Neural cell (in vitro differentiated cells): ENCODE measurements around the gene TPGS1.

Experiments
- EP300 ChIP-seq: fragments of 450-650 bp; conservative IDR thresholded peaks from 2 replicates; pipeline ENCODE4 v1.6.1; 2014; ENCODE audit warnings: antibody characterized with exemption, mild to moderate bottlenecking, moderate library complexity; ENCODE audit not compliant: poor library complexity, severe bottlenecking
- EZH2 ChIP-seq: fragments of 200-600, 300-800 bp; shearing (Covaris generic), sonication (generic); IDR thresholded peaks from 2 replicates; pipeline ENCODE4 v1.6.1; 2014; ENCODE audit warnings: antibody characterized with exemption, low read length, borderline replicate concordance, mild to moderate bottlenecking; ENCODE audit not compliant: insufficient read depth, poor library complexity, severe bottlenecking
- POLR2AphosphoS5 ChIP-seq: IDR thresholded peaks from 2 replicates; pipeline ENCODE4 v1.6.1; 2012
- RAD21 ChIP-seq: fragments of 450-650 bp; conservative IDR thresholded peaks from 2 replicates; pipeline ENCODE4 v1.6.1; 2014; ENCODE audit warnings: antibody characterized with exemption, mild to moderate bottlenecking, moderate library complexity
- REST ChIP-seq: IDR thresholded peaks from 2 replicates; pipeline ENCODE4 v1.6.1; 2012; ENCODE audit warnings: borderline replicate concordance
- TF ChIP-seq, protein P1 (sequence below): fragments of 450-650 bp; IDR thresholded peaks from 2 replicates; pipeline ENCODE4 v1.5.1; 2014; ENCODE audit warnings: antibody characterized with exemption, mild to moderate bottlenecking, moderate library complexity; ENCODE audit not compliant: poor library complexity, severe bottlenecking

GRCh38 chr19:495081-495401 lies 12.3 kb upstream of the TPGS1 start:
- TF ChIP-seq, protein P1, sequence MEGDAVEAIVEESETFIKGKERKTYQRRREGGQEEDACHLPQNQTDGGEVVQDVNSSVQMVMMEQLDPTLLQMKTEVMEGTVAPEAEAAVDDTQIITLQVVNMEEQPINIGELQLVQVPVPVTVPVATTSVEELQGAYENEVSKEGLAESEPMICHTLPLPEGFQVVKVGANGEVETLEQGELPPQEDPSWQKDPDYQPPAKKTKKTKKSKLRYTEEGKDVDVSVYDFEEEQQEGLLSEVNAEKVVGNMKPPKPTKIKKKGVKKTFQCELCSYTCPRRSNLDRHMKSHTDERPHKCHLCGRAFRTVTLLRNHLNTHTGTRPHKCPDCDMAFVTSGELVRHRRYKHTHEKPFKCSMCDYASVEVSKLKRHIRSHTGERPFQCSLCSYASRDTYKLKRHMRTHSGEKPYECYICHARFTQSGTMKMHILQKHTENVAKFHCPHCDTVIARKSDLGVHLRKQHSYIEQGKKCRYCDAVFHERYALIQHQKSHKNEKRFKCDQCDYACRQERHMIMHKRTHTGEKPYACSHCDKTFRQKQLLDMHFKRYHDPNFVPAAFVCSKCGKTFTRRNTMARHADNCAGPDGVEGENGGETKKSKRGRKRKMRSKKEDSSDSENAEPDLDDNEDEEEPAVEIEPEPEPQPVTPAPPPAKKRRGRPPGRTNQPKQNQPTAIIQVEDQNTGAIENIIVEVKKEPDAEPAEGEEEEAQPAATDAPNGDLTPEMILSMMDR, result no peak
- TF ChIP-seq POLR2AphosphoS5 (no peak), EZH2 (no peak), RAD21 (no peak), REST (no peak), EP300 (no peak)
